NCI-H460 (cell line): ENCODE measurements around the gene PHACTR4. TPM values are rescaled to one million over a fixed set of nuclear protein-coding genes. Genes with fewer than 3 reads are reported as not detected.
"Not testable (repeated sequence)": the region's sequence is repeated elsewhere in the genome, so short reads cannot be mapped to it uniquely, and the experiment has no call there.

Source experiments
- DNase-seq: peaks from one replicate; pipeline ENCODE4 v3.0.0-alpha.2; 2016; ENCODE audit warnings: low read depth; ENCODE audit errors: extremely low read depth
- total RNA-seq: library from RNA; depleted of rRNA; stranded (reverse); fragments of >200 nt; shearing (Covaris generic); gene quantifications from 2 replicates; pipeline ENCODE4 v1.2.3, GENCODE V29; 2014

The PHACTR4 gene
- total RNA-seq, 1 experiment from 2014 or later: 13.0 TPM

- DNase-seq: no peak
Observed at GRCh38 chr1:28482138-28482537, 112.6 kb downstream of the PHACTR4 start.

DNA sequence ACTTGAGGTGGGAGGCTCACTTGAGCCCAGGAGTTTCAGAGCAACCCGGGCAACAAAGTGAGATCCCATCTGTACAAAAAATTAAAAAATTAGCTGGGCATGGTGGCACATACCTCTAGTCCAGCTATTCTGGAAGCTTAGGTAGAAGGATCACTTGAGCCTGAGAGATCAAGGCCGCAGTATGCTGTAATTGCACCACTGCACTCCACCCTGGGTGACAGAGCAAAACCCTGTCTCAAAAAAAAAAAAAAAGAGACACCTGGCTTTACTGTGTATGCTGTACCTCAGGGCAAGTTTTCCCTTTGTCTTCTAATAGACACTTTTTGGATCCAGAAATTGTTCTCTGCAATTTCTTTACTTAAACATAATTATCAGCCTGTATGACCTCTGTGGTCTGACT is 113.2 kb downstream of the PHACTR4 start:
- no peak for DNase-seq

GRCh38 chr1:28494737-28495136 is 125.2 kb downstream of the PHACTR4 start:
- DNase-seq: no peak

DNA sequence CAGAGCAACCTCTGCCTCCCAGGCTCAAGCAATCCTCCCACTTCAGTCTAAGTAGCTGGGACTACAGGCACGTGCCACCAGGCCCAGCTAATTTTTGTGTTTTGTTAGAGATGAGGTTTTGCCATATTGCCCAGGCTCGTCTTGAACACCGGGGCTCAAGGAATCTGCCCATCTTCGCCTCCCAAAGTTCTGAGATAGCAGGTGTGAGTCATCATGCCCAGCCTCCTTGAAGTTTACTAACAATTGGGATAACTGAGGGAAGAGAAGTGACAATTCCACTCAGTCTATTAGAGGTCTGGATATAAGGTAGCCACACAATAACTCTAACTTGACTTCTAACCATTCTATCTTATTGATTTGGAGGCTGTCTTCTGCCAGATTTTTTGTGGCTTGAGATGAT is 130.0 kb downstream of the PHACTR4 start:
- DNase-seq: no peak

DNA sequence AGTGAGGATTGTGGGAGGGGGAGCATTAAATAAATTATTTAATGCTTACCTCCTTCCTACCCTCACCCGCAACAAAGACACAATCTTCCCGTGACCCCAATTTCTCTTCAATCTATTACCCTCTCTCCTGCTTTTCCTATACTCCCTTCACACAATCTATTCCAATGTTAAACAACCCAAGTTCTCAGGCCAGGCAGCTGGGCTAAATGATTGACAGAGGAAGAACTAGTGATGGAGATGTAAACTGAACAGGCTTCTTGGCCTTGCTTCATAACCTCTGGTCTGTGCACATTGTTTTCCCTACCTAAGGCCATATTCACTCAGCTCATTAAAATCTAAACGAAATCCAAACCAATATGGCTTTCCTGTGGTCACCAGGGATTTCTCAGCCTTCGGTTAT is 132.4 kb downstream of the PHACTR4 start:
- DNase-seq: no peak

GRCh38 chr1:28503117-28503516 is 133.6 kb downstream of the PHACTR4 start:
- DNase-seq: no peak

DNA sequence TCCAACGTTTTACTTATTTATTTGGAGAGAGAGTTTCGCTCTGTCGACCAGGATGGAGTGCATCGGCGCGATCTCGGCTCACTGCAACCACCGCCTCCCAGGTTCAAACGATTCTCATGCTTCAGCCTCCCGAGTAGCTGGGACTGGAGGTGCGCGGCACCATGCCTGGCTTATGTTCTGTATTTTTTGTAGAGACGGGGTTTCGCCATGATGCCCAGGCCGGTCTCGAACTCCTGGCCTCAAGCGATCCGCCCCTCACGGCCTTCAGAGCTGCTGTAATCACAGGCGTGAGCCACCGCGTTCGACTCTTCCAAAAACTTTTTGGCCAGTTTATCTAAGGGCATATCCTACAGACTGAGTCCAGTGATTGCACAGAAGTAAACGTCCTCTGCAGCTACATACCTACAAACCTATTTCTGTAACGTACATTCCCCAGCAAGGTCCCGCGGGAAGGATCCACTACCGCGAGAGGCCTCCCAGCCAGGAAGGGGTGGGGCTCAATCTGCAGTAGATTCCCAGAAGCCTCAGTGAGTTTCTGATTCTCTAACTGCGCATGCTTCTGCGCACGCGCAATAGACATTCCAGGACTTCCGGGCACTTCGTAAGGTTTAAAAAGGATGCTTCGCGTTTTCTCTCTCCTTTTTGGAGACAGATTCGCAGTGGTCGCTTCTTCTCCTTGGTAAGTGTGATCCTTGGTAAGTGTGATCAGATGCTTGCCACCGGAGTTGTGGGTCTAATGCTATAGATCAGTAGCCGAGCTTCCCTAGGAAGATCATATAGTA is 136.1 kb downstream of the PHACTR4 start, which contains the start of gene RCC1:
Gene RCC1, plus strand, starts transcription at position 638 of the 782 bp plus-strand sequence. CDS start 23,824 bp downstream, outside the sequence.
- peak; percentile 98 for DNase-seq

- no peak for DNase-seq
Observed at GRCh38 chr1:28506907-28507246, 137.3 kb downstream of the PHACTR4 start.

DNA sequence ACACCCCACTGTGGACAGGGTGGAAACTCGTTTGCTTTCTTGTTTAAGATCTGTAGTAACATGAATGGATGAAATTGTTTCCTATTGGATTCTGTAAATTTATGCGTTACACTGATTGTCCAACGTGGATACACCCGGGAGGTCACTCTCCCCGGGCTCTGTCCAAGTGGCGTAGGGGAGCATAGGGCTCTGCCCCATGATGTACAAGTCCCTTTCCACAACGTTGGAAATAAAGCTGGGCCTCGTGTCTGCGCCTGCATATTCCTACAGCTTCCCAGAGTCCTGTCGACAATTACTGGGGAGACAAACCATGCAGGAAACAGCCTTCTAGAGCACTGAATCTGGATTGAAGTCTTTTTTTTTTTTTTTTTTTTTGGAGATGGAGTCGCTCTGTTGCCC is 137.7 kb downstream of the PHACTR4 start:
- no peak for DNase-seq

GRCh38 chr1:28507646-28508434 is 138.3 kb downstream of the PHACTR4 start:
- no peak for DNase-seq

- DNase-seq: no peak
Observed at GRCh38 chr1:28508435-28508754, 138.9 kb downstream of the PHACTR4 start.

DNA sequence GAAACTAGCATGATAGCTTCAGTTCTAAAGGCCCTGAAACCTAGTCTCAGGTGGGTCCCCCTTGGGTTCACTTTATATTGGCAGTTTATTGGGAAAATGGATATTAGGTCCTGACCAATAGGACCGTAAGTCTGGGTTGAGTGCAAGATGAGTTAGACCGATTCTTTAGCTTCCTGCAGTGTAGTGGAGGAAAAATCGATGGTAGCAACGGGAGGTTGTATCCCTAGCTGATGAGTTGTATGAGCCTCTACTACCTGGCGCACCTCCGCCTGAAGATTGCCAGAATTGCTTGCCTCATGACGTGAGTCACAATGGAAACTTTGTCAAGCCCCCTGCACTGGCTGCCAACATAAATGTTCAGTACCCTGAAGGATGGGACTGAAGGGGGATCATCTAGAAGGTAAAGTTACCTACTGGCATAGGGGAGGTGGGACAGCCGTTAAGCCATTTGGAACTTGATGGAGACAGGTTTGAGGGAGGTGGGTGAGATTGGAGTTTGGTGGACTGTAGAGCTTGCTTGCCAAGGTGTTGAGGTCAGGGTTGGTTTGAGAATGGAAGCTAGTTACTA is 140.2 kb downstream of the PHACTR4 start:
- no peak for DNase-seq

DNA sequence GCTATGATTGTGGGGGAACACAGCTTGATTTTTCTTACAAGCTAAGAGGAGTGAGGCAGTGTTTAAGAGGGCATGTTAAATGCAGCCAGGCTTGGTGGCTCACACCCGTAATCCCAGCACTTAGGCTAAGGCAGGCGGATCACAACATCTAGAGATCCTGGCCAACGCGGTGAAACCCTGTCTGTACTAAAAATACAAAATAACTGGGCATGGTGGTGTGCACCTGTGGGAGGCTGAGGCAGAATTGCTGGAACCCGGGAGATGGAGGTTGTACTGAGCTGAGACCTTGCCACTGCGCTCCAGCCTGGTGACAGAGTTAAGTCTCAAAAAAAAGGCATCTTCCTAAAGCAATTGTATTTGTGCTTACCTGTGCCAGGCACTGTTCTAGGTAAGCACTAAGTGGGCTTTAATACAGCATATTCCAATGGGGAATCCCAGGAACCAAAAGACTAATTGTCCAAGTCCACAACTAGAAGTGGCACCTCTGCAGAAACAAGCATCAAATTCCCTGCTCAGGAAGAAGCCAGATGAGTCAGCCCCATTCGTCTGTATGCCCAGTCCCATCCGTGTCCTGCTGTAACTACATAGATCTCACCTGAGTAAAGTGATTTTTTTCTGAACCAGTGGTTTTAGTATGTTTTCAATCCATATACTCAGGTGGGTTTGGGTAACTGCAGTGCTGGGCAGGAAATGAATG is 140.9 kb downstream of the PHACTR4 start:
- no peak for DNase-seq

DNA sequence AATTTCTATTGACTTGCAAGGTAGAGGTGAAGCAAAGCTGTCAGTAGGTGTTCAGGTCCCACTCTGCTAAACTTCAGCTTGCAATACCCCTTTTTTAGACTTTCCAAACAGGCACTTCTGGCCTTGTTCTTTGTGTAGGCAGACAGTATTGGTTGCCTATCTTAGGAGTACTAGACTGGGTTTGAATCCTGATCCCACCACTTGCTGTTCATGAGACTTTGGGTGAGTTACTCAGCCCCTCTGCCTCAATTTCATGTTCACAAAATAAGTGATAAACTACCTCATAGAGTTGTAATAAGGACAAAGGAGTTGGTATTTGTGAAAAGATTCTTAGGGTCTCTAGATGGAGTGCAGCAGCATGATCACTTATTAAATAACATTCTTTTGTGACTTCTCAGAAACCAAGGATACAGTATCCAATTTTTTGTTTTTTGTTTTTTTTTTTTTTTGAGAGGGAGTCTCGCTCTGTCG is 141.5 kb downstream of the PHACTR4 start:
- no peak for DNase-seq

DNA sequence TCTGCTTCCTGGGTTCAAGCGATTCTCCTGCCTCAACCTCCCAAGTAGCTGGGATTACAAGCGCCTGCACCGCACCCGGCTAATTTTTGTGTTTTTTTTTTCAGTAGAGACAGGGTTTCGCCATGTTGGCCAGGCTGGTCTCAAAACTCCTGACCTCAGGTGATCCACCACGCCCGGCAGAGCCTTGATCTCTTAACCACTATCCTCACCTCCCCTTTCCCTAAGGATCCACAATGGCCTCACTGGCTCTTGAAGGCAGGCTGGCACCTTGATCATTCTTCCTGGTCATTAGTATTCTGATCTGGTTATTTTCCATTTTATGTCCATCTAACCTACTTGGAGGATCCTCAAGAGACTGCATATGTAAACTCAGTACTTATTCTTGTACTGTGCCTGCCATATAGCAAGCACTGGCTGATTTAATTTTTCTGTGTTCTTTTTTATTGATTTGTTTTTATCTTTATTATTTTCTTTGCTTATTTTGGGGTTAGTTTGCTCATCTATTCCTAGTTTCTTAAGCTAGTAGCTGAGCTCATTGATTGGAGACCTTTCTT is 142.6 kb downstream of the PHACTR4 start:
- DNase-seq: no peak

DNA sequence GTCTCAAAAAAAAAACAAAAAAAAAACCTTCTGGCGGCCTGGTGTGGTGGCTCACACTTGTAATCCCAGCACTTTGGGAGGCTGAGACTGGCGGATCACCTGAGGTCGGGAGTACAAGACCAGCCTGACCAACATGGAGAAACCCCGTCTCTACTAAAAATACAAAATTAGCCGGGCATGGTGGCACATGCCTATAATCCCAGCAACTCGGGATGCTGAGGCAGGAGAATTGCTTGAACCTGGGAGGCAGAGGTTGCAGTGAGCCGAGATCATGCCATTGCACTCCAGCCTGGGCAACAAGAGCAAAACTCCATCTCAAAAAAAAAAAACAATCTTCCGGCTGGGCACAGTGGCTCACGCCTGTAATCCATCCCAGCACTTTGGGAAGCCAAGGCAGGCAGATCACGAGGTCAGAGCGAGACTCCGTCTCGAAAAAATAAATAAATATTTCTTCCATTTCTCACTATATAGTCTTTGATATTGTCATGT is 144.9 kb downstream of the PHACTR4 start:
- DNase-seq: not testable (repeated sequence)

DNA sequence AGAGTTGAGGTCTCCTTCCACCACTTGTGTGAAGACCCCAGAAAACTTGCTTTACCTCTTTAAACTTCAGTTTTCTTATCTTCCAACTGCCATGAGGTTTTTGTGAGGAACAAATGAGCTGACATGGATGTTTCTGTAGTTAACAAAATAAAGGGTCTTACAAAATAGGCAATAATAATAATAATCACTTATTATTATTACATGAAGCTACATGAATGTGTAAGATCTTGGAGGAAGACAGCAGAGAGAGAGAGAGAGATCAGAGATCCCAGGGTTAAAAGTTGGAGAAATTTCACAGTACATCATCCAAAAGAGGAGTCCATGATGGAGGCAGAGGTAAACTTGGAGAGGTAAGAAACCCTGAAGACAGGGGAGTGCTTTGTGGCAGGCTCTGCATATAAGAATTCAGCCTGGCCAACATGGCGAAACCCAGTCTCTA is 147.0 kb downstream of the PHACTR4 start:
- no peak for DNase-seq

- no peak for DNase-seq
Observed at GRCh38 chr1:28517649-28517999, 148.1 kb downstream of the PHACTR4 start.

DNA sequence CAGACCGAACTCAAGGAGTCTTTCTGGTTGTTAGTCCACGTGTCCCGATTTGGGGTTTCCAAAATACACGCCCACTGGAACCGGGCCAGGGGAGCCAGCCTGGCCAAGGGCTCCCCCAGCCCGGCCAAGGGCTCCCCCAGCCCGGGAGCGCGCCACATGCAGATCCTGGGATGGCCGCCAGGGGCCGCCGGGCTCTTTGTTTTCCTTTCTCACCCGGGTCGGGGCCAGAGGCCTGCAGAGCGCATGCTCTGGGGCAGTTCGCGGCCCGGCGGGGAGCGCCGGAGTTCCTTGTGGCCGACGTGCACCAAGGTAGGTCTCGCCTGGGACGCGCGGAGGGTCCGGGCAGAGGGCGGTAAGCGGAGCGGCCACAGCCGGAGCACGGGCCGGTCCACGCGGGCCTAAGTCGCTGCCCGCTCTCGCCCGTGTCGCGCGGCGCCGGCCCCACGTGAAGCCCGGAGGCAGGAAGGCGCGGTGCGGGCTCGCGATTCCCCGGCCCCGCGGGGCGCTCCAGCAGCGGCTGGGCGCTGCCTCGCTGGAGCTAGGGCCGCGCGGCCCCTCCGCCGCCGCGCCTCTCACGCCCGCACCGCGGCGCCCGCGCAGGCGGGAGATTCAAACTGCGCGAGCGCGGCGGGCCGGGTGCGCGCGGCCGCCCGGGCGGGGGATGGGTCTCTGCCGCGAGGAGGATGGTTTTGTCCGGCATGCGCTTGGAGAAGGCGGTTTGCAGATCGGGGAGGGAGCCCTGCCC is 148.6 kb downstream of the PHACTR4 start:
- no peak for DNase-seq
